Mucosa of descending colon (tissue), 3 donors: ENCODE data around the gene ZNF407. TPM values are rescaled to one million over a fixed set of nuclear protein-coding genes. Genes with fewer than 3 reads are reported as not detected.

Source experiments
- ATAC-seq: fragments of 200-7000 bp; cut with Tn5 transposase; one replicate; pipeline ENCODE4 v1.9.1; 2020; ENCODE audit warnings: mild to moderate bottlenecking, moderate library complexity
- DNase-seq, 3 donors: peaks; one replicate each; pipeline ENCODE4 v3.0.0-alpha.2; 2020
- H3K36me3 ChIP-seq: fragments of 200-600 bp; one replicate; pipeline ENCODE4 v1.8.0; 2021; ENCODE audit warnings: low read depth, mild to moderate bottlenecking
- H3K4me1 ChIP-seq: fragments of 200-600 bp; one replicate; pipeline ENCODE4 v1.8.0; 2021; ENCODE audit warnings: low read depth, mild to moderate bottlenecking
- H3K4me3 ChIP-seq: fragments of 200-600 bp; one replicate; pipeline ENCODE4 v1.8.0; 2021; ENCODE audit warnings: mild to moderate bottlenecking
- H3K9me3 ChIP-seq: fragments of 200-600 bp; one replicate; pipeline ENCODE4 v1.8.0; 2021; ENCODE audit warnings: mild to moderate bottlenecking
- intact Hi-C, 2 donors: fragments of 100-400 bp; cut with DNase I in 1 of 2; cut with micrococcal nuclease in 1 of 2; formaldehyde crosslinking; loops; one replicate each; pipeline versions ENCODE4 v1.11.0 to v1.11.1; 2022; cut with DNase I, micrococcal nuclease
- total RNA-seq, 3 donors: library from RNA; stranded (reverse); fragmentation: NEBNext Ultra II Directional in 2 of 3; extraction: Animal tissue kit (Norgen Biotek cat#: 25700) in 2 of 3; gene quantifications; one replicate each; pipeline versions ENCODE4 v1.2.1 to v1.2.4, GENCODE V29; 2021 to 2023
- TF ChIP-seq, protein P1 (sequence below): fragments of 200-600 bp; IDR thresholded peaks from one replicate; pipeline ENCODE4 v1.8.0; 2022; ENCODE audit warnings: antibody characterized with exemption, mild to moderate bottlenecking
- donor health status: DM: no; HTN: no; CAD: no; lungs with moderate emphysema.
- donor health status: DM: no; HTN: no; CAD: no.
- donor health status: DM: no; HTN: yes; CAD: no.

The ZNF407 gene
- total RNA-seq, 3 donors from 2014 or later = 13.0 to 25.1 (median 18.8) TPM

DNA sequence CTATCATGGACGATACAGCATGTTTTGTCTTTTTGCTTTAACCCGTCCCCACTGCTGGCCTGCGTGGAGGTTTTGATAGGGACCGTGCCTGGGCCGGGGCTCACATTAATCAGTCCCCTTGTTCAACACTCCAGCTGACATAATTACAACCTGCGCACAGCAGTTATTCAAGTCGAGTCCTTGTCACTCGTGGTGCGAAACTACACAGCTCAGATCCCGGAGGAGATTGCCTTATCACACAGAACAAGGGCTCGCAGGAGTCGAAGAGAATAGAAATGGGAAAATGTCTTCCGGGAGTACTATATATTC lies 304.4 kb downstream of the ZNF407 start:
- DNase-seq (no peak), ATAC-seq (no peak)
- Histone ChIP-seq H3K4me1 (peaks cover 4% of the 10 kb centered on the region), H3K9me3 (no peaks in the 10 kb centered on the region), H3K4me3 (no peak overlapping the region), H3K36me3 (no peaks in the 10 kb centered on the region)
- intact Hi-C loops = no loop called here
- TF ChIP-seq, protein P1, sequence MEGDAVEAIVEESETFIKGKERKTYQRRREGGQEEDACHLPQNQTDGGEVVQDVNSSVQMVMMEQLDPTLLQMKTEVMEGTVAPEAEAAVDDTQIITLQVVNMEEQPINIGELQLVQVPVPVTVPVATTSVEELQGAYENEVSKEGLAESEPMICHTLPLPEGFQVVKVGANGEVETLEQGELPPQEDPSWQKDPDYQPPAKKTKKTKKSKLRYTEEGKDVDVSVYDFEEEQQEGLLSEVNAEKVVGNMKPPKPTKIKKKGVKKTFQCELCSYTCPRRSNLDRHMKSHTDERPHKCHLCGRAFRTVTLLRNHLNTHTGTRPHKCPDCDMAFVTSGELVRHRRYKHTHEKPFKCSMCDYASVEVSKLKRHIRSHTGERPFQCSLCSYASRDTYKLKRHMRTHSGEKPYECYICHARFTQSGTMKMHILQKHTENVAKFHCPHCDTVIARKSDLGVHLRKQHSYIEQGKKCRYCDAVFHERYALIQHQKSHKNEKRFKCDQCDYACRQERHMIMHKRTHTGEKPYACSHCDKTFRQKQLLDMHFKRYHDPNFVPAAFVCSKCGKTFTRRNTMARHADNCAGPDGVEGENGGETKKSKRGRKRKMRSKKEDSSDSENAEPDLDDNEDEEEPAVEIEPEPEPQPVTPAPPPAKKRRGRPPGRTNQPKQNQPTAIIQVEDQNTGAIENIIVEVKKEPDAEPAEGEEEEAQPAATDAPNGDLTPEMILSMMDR = no peak

DNA sequence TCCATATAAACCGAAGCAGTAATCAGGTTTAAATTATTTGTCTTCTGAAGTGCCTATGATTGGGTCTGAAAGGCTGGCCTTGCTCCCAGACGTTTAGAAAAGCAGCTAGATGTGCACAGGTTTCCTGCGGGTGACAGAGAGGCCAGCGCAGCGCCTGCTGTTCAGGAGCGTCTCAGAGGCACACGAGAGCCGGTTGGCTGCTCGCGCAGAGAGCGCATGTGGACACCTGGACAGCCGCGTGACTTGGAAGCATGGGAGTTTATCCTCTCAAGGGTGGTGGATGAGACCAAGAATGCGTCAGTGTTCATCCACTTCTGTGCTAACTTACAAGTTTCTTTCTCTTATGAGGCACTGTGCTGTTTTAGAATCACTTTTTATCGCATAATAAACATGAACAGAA lies 307.6 kb downstream of the ZNF407 start:
- H3K4me3 ChIP-seq = no peak overlapping the region
- no peaks in the 10 kb centered on the region for H3K9me3 ChIP-seq
- H3K4me1 ChIP-seq = peaks cover 4% of the 10 kb centered on the region
- intact Hi-C loops = no loop called here
- H3K36me3 ChIP-seq = no peaks in the 10 kb centered on the region
- DNase-seq = no peak
- TF ChIP-seq, protein P1 = no peak
- no peak for ATAC-seq

DNA sequence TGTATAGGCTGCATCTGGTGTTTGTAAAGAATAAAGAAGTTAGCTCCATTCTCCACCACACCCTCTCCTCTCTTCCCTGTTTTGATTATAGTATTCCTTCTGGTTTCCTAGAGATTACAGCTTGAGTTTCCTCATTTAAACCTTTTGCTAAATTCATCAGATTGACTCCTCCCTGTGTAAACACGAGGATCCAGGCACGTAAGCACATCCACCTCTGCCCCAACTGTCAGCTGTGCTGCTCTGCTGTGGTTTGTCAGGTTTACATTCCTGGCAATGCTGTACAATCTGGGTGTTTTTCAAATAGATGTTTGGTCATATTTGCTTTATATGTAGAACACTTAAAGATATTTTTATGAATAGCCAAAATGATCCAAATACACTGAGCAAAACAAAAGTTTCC lies 308.5 kb downstream of the ZNF407 start:
- TF ChIP-seq, protein P1 = no peak
- ATAC-seq (peak; percentile 96), DNase-seq (peak in 2 of 3 donors; percentile 49 to 60)
- H3K4me3 ChIP-seq = no peak overlapping the region
- intact Hi-C loops = no loop called here
- peaks cover 4% of the 10 kb centered on the region for H3K4me1 ChIP-seq
- H3K36me3 ChIP-seq = no peaks in the 10 kb centered on the region
- H3K9me3 ChIP-seq = no peaks in the 10 kb centered on the region

DNA sequence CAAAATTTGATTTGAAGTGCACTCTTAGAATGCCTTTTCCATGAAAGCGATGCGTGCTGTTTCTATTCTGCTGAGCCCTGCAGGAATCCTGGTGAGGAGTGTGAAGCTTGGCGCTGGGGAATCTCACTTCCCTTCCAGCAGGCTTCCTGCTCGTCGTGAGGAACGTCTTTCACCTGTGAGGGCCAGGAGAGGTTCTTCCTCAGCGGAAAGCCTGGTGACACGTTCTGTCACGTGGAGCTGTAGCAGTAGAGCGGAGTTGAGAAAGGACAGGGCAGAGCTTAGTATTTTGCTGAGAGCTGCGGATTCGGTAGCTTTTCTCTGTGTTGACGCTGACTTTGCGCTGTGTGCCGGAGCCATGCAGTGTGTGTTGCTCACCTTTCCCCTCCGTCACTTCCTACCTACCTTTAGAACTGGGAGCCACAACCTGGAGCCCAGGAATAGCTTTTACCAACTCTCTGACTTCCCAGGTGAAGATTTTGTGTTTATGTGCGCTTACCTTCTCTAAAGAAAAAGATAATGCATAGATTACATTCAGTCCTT lies 316.5 kb downstream of the ZNF407 start:
- TF ChIP-seq, protein P1 = no peak
- Histone ChIP-seq H3K36me3 (no peaks in the 10 kb centered on the region), H3K4me3 (no peak overlapping the region), H3K4me1 (peaks cover 5% of the 10 kb centered on the region), H3K9me3 (no peaks in the 10 kb centered on the region)
- DNase-seq (no peak), ATAC-seq (no peak)
- intact Hi-C loops = no loop called here

DNA sequence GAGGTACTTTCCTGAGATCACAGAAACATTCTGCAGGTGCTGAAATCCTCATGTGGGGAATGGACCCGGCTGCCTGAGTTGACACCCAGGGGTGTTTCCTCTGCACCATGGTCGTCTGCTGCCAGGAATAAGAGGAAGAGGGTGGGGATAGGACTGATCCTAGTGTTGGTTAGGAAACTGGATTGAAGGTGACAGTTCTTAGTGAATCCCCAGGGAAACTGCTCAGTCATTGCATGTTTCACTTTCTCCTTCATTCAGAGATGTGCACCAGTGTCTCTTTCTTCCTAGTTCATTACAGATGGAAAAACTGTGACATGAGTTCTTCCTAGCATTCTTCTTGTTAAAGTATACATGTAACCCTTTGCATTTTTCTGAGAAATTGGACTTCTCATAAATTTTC lies 317.0 kb downstream of the ZNF407 start:
- H3K9me3 ChIP-seq = no peaks in the 10 kb centered on the region
- H3K36me3 ChIP-seq = no peaks in the 10 kb centered on the region
- no peak overlapping the region for H3K4me3 ChIP-seq
- ATAC-seq (peak; percentile 9), DNase-seq (no peak)
- TF ChIP-seq, protein P1 = no peak
- intact Hi-C loops = no loop called here
- H3K4me1 ChIP-seq = peaks cover 5% of the 10 kb centered on the region
